Measurements from ENCODE around the gene CATSPERE.
"Not testable (repeated sequence)": the region's sequence is repeated elsewhere in the genome, so short reads cannot be mapped to it uniquely, and the experiment has no call there.

The CATSPERE gene

DNA sequence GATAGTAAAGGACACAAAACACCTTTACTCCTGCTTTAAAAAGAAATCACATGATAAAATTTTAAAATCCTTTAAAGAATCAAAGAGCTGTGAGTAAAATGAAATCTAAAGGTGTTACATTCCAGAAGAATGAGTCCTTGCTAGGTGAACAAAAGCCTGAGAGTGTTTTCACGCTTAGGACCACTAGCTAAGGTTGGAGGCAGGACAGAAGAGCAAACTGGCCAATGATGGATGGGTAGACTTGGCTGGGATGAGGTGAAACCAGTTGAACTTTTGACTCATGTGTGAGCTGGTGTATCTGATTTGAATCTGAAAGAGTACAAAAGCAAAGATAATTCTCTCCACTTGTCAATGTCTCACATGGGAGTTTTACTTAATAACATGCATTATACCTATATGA, 35.1 kb downstream of the CATSPERE start:
- no peak overlapping the region for H3K4me3 ChIP-seq (ENCODE audit: low read depth, low read length)
- no peak for DNase-seq (ENCODE audit: low read depth)
- TF ChIP-seq, protein P1, sequence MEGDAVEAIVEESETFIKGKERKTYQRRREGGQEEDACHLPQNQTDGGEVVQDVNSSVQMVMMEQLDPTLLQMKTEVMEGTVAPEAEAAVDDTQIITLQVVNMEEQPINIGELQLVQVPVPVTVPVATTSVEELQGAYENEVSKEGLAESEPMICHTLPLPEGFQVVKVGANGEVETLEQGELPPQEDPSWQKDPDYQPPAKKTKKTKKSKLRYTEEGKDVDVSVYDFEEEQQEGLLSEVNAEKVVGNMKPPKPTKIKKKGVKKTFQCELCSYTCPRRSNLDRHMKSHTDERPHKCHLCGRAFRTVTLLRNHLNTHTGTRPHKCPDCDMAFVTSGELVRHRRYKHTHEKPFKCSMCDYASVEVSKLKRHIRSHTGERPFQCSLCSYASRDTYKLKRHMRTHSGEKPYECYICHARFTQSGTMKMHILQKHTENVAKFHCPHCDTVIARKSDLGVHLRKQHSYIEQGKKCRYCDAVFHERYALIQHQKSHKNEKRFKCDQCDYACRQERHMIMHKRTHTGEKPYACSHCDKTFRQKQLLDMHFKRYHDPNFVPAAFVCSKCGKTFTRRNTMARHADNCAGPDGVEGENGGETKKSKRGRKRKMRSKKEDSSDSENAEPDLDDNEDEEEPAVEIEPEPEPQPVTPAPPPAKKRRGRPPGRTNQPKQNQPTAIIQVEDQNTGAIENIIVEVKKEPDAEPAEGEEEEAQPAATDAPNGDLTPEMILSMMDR (IDR thresholded peaks at IDR 0.05; ENCODE audit: low read depth, low read length): no peak
- TF ChIP-seq, protein P2, sequence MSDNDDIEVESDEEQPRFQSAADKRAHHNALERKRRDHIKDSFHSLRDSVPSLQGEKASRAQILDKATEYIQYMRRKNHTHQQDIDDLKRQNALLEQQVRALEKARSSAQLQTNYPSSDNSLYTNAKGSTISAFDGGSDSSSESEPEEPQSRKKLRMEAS (IDR thresholded peaks at IDR 0.05; ENCODE audit: low read depth, low read length): no peak
- TF ChIP-seq POLR2A (IDR thresholded peaks at IDR 0.05; ENCODE audit: extremely low read depth, insufficient read length) (no peak), MYC (IDR thresholded peaks at IDR 0.05; ENCODE audit: low read depth, low read length) (no peak)

DNA sequence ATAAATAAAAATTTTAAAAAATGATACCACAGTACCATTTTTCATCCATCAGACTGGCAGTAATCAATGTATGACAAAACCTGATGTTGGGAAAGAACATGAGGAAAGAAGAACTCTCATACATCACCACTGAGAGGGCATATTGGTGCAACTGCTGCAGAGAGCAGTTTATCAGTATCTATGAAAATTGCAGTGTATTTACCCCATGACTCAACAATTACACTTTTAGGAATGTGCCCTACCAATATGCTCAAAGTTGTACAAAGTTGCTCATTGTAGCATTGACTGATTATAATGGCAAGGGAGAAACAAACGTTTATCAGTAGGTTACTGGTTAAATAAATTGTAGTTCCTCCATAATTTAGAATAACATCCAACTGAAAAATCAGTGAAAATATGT, 36.7 kb downstream of the CATSPERE start:
- DNase-seq (ENCODE audit: low read depth): no peak
- TF ChIP-seq, protein P2 (IDR thresholded peaks at IDR 0.05; ENCODE audit: low read depth, low read length): no peak
- TF ChIP-seq POLR2A (IDR thresholded peaks at IDR 0.05; ENCODE audit: extremely low read depth, insufficient read length) (no peak), MYC (IDR thresholded peaks at IDR 0.05; ENCODE audit: low read depth, low read length) (no peak)
- TF ChIP-seq, protein P1 (IDR thresholded peaks at IDR 0.05; ENCODE audit: low read depth, low read length): no peak
- no peak overlapping the region for H3K4me3 ChIP-seq (ENCODE audit: low read depth, low read length)

DNA sequence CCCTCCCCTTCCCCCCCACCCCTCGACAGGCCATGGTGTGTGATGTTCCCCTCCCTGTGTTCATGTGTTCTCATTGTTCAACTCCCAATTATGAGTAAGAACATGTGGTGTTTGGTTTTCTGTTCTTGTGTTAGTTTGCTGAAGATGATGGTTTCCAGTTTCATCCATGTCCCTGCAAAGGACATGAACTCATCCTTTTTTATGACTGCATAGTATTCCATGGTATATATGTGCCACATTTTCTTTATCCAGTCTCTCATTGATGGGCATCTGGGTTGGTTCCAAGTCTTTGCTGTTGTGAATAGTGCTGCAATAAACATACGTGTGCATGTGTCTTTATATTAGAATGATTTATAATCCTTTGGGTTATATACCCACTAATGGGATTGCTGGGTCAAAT, 38.4 kb downstream of the CATSPERE start:
- not testable (repeated sequence) for H3K4me3 ChIP-seq (ENCODE audit: low read depth, low read length); DNase-seq (ENCODE audit: low read depth)

DNA sequence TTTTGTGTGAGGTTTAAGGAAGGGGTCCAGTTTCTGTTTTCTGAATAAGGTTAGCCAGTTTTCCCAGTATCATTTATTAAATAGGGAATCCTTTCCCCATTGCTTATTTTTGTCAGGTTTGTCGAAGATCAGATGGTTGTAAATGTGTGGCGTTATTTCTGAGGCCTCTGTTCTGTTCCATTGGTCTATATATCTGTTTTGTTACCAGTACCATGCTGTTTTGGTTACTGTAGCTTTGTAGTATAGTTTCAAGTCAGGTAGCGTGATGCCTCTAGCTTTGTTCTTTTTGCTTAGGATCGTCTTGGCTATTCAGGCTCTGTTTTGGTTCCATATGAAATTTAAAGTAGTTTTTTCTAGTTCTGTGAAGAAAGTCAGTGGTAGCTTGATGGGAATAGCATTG, 39.4 kb downstream of the CATSPERE start:
- DNase-seq (ENCODE audit: low read depth); H3K4me3 ChIP-seq (ENCODE audit: low read depth, low read length): not testable (repeated sequence)

DNA sequence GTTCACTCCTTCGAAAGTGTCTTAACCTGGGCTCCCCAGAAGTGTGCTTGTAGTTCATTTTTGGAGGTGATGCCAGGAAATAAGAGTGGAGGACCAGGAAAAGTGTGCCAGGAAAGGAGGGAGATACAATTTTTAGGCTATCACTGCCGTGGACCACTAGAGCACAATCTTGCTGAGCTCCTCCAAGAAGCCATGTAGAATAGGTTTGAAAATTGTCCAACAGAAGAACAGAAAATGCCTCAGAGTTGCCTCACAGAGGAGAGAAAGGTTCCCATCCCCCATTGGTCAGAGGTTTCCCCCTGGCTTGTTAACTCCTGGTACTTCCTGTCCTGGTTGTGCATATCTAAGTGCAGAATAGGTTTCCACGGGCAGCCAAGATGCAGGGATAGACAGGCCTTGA, 41.6 kb downstream of the CATSPERE start:
- TF ChIP-seq, protein P2 (IDR thresholded peaks at IDR 0.05; ENCODE audit: low read depth, low read length): no peak
- DNase-seq (ENCODE audit: low read depth): no peak
- H3K4me3 ChIP-seq (ENCODE audit: low read depth, low read length): no peak overlapping the region

DNA sequence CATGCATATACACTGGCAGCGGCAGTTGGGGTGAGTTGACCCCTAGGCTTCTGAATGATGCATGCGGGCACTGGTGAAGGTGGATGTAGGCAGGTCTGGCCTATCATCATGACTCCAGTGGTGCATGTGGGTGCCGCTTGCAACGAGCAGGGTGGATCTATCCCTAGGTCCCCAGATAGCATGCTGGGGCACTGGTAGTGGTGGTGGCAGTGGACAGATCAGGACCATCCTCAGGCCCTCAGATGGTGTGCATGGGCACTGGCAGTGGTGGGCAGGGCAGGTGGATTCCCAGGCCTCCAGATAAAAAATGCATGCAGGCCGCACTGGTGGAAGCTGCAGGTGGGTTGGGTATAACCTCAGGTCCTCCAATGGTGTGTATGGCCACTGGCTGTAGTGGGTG, 52.4 kb downstream of the CATSPERE start:
- TF ChIP-seq MYC (IDR thresholded peaks at IDR 0.05; ENCODE audit: low read depth, low read length) (no peak), POLR2A (IDR thresholded peaks at IDR 0.05; ENCODE audit: extremely low read depth, insufficient read length) (no peak)
- TF ChIP-seq, protein P1 (IDR thresholded peaks at IDR 0.05; ENCODE audit: low read depth, low read length): no peak
- DNase-seq (ENCODE audit: low read depth): no peak
- no peak overlapping the region for H3K4me3 ChIP-seq (ENCODE audit: low read depth, low read length)

DNA sequence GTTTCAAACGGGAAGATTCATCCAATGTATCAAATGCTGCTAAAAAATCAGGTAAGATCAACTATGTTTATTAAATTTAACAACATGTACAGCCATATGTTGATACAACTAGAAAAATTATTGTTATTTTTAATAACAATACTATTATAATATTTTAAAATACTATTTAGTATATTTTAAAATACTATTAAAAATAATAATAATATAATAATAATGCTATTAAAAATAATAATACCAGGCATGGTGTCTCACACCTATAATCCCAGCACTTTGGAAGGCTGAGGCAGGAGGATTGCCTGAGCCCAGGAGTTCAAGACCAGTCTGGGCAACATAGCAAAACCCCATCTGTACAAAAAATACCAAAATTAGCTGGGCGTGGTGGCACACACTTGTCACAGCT, 54.6 kb downstream of the CATSPERE start:
- H3K4me3 ChIP-seq (ENCODE audit: low read depth, low read length): no peak overlapping the region
- TF ChIP-seq POLR2A (IDR thresholded peaks at IDR 0.05; ENCODE audit: extremely low read depth, insufficient read length) (no peak), MYC (IDR thresholded peaks at IDR 0.05; ENCODE audit: low read depth, low read length) (no peak)
- TF ChIP-seq, protein P2 (IDR thresholded peaks at IDR 0.05; ENCODE audit: low read depth, low read length): no peak
- TF ChIP-seq, protein P1 (IDR thresholded peaks at IDR 0.05; ENCODE audit: low read depth, low read length): no peak
- DNase-seq (ENCODE audit: low read depth): no peak

DNA sequence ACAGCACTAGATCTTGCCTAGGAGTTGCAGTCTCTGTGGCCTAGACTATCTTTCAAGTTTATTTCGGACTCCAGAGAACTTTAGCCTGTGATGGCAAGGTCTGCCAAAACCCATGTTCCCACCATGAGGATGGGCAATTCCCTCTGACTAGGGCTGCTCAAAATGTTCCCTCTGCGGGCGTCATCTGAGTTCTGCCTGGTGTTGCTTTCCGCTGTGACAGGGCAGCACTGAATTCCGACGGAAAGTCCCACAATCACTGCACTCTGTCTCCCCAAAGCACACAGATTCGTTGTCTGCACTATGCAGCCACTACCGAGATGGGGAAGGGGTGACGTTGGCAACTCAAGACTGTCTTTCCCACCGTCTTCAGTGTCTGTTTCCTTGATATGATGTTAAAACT, 75.2 kb downstream of the CATSPERE start:
- H3K4me3 ChIP-seq (ENCODE audit: low read depth, low read length): no peak overlapping the region
- TF ChIP-seq, protein P2 (IDR thresholded peaks at IDR 0.05; ENCODE audit: low read depth, low read length): no peak
- TF ChIP-seq POLR2A (IDR thresholded peaks at IDR 0.05; ENCODE audit: extremely low read depth, insufficient read length): no peak
- no peak for TF ChIP-seq MYC (IDR thresholded peaks at IDR 0.05; ENCODE audit: low read depth, low read length)
- TF ChIP-seq, protein P1 (IDR thresholded peaks at IDR 0.05; ENCODE audit: low read depth, low read length): no peak
- DNase-seq (ENCODE audit: low read depth): no peak
